Lower leg skin (tissue), 4 donors: ENCODE measurements around the gene SAXO1. TPM values are rescaled to one million over a fixed set of nuclear protein-coding genes. Genes with fewer than 3 reads are reported as not detected.

Experiments
- DNase-seq, 2 donors: peaks; one replicate each; pipeline ENCODE4 v3.0.0-alpha.2; 2019; ENCODE audit warnings: low spot score in 2 of 2
- H3K4me3 ChIP-seq: fragments of 200-600 bp; sonication (generic); 2 replicates; pipeline ENCODE4 v1.5.1; 2017; ENCODE audit warnings: mild to moderate bottlenecking, low read depth; ENCODE audit not compliant: poor library complexity, severe bottlenecking
- CTCF ChIP-seq, 3 donors: fragments of 450-650 bp; IDR thresholded peaks; one replicate each; pipeline ENCODE4 v1.5.1; 2016; ENCODE audit warnings: antibody characterized with exemption in 3 of 3, mild to moderate bottlenecking in 3 of 3, moderate library complexity in 2 of 3
- POLR2A ChIP-seq, 2 donors: fragments of 450-650 bp; IDR thresholded peaks; one replicate each; pipeline ENCODE4 v1.6.1; 2016 to 2017; ENCODE audit warnings: antibody characterized with exemption in 2 of 2, mild to moderate bottlenecking in 1 of 2, moderate library complexity in 1 of 2
- WGBS, 2 donors: methylation state at CpG; one replicate each; pipeline ENCODE4 v1.1.5; 2018; 5-methylcytosine and 5-hydroxymethylcytosine counted together
- intact Hi-C: fragments of 100-400 bp; cut with DNase I; formaldehyde crosslinking; loops from one replicate; pipeline ENCODE4 v1.15.0; 2023; ENCODE audit warnings: low total_unique reads
- total RNA-seq, 4 donors: library from RNA; depleted of rRNA; stranded (reverse); fragments of >200 nt; gene quantifications; one replicate each; pipeline ENCODE4 v1.1.0, GENCODE V29; 2016

SAXO1 gene
- total RNA-seq, 4 donors from 2014 or later: 0.30 to 1.1 (median 0.56) TPM; not detected in 1

DNA sequence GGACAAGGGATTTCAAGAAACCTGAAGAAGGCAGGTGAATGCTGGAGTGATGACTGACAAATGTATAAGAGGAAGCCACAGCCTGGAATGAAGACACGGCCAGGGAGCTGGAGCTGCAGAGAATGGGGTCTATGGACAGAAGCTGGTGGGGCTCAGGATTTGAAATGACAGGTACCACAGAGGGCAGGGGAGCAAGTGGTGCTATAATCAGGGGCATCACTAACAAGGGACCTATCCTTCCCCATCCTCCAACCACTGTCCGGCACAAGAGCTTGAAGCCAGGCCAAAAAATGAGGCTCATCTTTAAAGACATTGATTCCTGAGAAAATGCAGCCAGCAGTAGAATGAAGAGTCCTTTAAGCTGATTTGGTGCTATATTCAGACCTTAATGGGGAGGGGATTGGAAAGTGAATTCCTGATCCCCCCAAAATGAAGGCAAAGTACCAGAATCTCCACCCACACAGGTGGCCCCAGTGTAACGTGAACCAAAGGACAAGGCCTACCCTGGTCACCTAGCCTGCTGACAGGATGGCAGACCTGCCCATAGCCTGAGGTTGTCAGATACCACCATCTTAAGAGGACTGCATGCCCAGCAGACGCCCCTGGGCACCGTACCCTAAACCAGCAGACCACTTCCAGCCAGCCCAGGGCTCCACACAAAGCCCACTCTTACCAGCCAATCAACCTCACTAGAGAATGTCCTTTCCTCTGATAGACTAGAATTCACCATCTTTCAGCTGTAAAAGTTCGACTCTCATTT, 109.2 kb downstream of the SAXO1 start:
- TF ChIP-seq POLR2A (IDR thresholded peaks at IDR 0.05) (no peak), CTCF (IDR thresholded peaks at IDR 0.05) (no peak)
- WGBS, 2 donors: 91 to 96% methylated on average over 6 of the region's 6 CpGs
- intact Hi-C loops: no loop called here
- H3K4me3 ChIP-seq: no peak overlapping the region
- DNase-seq: peak; percentile 2 to 65

DNA sequence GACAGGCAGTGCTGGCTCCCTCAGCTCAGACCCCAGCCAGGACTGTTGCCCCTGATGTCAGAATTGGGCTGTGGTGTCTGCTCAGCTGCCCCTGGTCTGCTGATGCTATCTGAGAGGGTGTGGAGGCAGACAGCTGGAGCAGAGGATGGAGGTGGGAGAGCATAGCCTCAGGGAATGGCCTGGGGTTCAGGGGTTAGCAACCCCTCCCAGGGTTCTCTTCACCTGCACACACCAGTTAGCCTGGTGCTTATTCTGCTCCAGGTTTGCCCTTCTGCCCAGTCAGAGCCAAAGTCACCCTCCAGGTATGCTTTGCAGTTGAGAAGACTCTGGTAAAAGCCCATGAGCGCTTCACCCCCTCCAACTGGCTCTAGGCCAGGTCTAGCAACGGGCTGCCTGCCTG, 109.8 kb downstream of the SAXO1 start:
- WGBS, 2 donors: 42 to 51% methylated on average over 2 of the region's 2 CpGs
- H3K4me3 ChIP-seq: no peak overlapping the region
- DNase-seq: peak; percentile 4 to 53
- intact Hi-C loops: no loop called here
- TF ChIP-seq POLR2A (IDR thresholded peaks at IDR 0.05): no peak
- no peak for TF ChIP-seq CTCF (IDR thresholded peaks at IDR 0.05)

GRCh38 chr9:18922161-18922885, 110.7 kb downstream of the SAXO1 start:
- no peak for TF ChIP-seq CTCF (IDR thresholded peaks at IDR 0.05)
- TF ChIP-seq POLR2A (IDR thresholded peaks at IDR 0.05): no peak
- intact Hi-C loops: no loop called here
- 56 to 66% methylated on average over 8 of the region's 8 CpGs for WGBS, 2 donors
- peak in 1 of 2 donors; percentile 63 for DNase-seq
- H3K4me3 ChIP-seq: no peak overlapping the region

GRCh38 chr9:18921366-18922075, 111.5 kb downstream of the SAXO1 start:
- TF ChIP-seq POLR2A (IDR thresholded peaks at IDR 0.05) (no peak), CTCF (IDR thresholded peaks at IDR 0.05) (no peak)
- intact Hi-C loops: no loop called here
- 68 to 69% methylated on average over 7 of the region's 7 CpGs for WGBS, 2 donors
- H3K4me3 ChIP-seq: no peak overlapping the region
- no peak for DNase-seq

- DNase-seq: peak; percentile 15 to 76
- H3K4me3 ChIP-seq: no peak overlapping the region
- TF ChIP-seq POLR2A (IDR thresholded peaks at IDR 0.05) (no peak), CTCF (IDR thresholded peaks at IDR 0.05) (no peak)
- intact Hi-C loops: no loop called here
- 30 to 36% methylated on average over 4 of the region's 4 CpGs for WGBS, 2 donors
These were observed 112.6 kb downstream of the SAXO1 start for GRCh38 chr9:18920141-18921084.
